HepG2 (cell line): ENCODE data around the gene ELL. TPM values are rescaled to one million over a fixed set of nuclear protein-coding genes. Genes with fewer than 3 reads are reported as not detected.
A peak's percentile ranks its signal among the peaks of the same experiment; 100 is the strongest.

Experiments used
- EP300 ChIP-seq, 3 experiments: sonication (generic) in 1 of 3; formaldehyde crosslinking in 1 of 3; IDR thresholded peaks; 2 replicates each; pipeline versions ENCODE4 v1.5.1 to v1.6.1; 2011 to 2020; ENCODE audit warnings: low read depth in 2 of 3, low read length in 2 of 3, borderline replicate concordance in 1 of 3, improper control_type of control experiment in 1 of 3, mild to moderate bottlenecking in 1 of 3, missing genetic modification reagents in 1 of 3, moderate library complexity in 1 of 3
- ETV5 ChIP-seq: IDR thresholded peaks from 2 replicates; pipeline ENCODE4 v1.6.1; 2018; ENCODE audit warnings: missing biosample characterization, missing genetic modification reagents, inconsistent platforms, borderline replicate concordance
- FOXA3 ChIP-seq: IDR thresholded peaks from 2 replicates; pipeline ENCODE4 v1.6.1; 2016; ENCODE audit warnings: missing genetic modification reagents, missing compliant biosample characterization
- GABPB1 ChIP-seq: IDR thresholded peaks from 2 replicates; pipeline ENCODE4 v1.6.1; 2016; ENCODE audit warnings: mild to moderate bottlenecking, missing genetic modification reagents, moderate library complexity, missing compliant biosample characterization
- IRF2 ChIP-seq: IDR thresholded peaks from 2 replicates; pipeline ENCODE4 v1.6.1; 2018; ENCODE audit warnings: missing genetic modification reagents, missing compliant biosample characterization
- KDM2A ChIP-seq: sonication (generic); formaldehyde crosslinking; IDR thresholded peaks from 2 replicates; pipeline ENCODE4 v1.4.0; 2020; ENCODE audit warnings: low read depth, missing genetic modification reagents, borderline replicate concordance
- KDM4B ChIP-seq: sonication (generic); formaldehyde crosslinking; IDR thresholded peaks from 2 replicates; pipeline ENCODE4 v1.4.0; 2020; ENCODE audit warnings: missing genetic modification reagents
- MBNL3 ChIP-seq: fragments of 250-450 bp; sonication (Bioruptor Pico); conservative IDR thresholded peaks from 2 replicates; pipeline ENCODE4 v1.8.0; 2022; ENCODE audit warnings: mild to moderate bottlenecking, inconsistent platforms
- SP1 ChIP-seq, 2 experiments: fragments of 450-650 bp in 1 of 2; sonication (generic) in 1 of 2; formaldehyde crosslinking in 1 of 2; IDR thresholded peaks; 2 replicates each; pipeline versions ENCODE4 v1.4.0 to v1.6.1; 2016 to 2020; ENCODE audit warnings: missing genetic modification reagents in 1 of 2
- SP5 ChIP-seq: IDR thresholded peaks from 2 replicates; pipeline ENCODE4 v1.6.1; 2016; ENCODE audit warnings: low read depth, borderline replicate concordance
- TSC22D2 ChIP-seq: sonication (generic); formaldehyde crosslinking; IDR thresholded peaks from 2 replicates; pipeline ENCODE4 v1.5.1; 2020; ENCODE audit warnings: missing genetic modification reagents, mild to moderate bottlenecking, borderline replicate concordance
- ZBTB14 ChIP-seq: sonication (generic); formaldehyde crosslinking; IDR thresholded peaks from 2 replicates; pipeline ENCODE4 v1.4.0; 2020; ENCODE audit warnings: missing genetic modification reagents
- ZBTB38 ChIP-seq: sonication (generic); formaldehyde crosslinking; IDR thresholded peaks from 2 replicates; pipeline ENCODE4 v1.5.1; 2020; ENCODE audit warnings: mild to moderate bottlenecking, missing genetic modification reagents
- ZBTB42 ChIP-seq: sonication (generic); formaldehyde crosslinking; IDR thresholded peaks from 2 replicates; pipeline ENCODE4 v1.5.0; 2020; ENCODE audit warnings: mild to moderate bottlenecking, missing genetic modification reagents
- ZBTB8A ChIP-seq: sonication (generic); formaldehyde crosslinking; IDR thresholded peaks from 2 replicates; pipeline ENCODE4 v1.4.0; 2020; ENCODE audit warnings: mild to moderate bottlenecking, low read depth, missing genetic modification reagents, borderline replicate concordance
- ZFX ChIP-seq: sonication (generic); formaldehyde crosslinking; IDR thresholded peaks from 2 replicates; pipeline ENCODE4 v1.4.0; 2020; ENCODE audit warnings: mild to moderate bottlenecking, low read depth, missing genetic modification reagents, moderate library complexity
- ZNF235 ChIP-seq: sonication (generic); formaldehyde crosslinking; IDR thresholded peaks from 2 replicates; pipeline ENCODE4 v1.8.1; 2023; ENCODE audit warnings: mild to moderate bottlenecking, missing genetic modification reagents, borderline replicate concordance
- ZNF350 ChIP-seq: sonication (generic); formaldehyde crosslinking; IDR thresholded peaks from 2 replicates; pipeline ENCODE4 v1.4.0; 2020; ENCODE audit warnings: mild to moderate bottlenecking, low read depth, missing genetic modification reagents, borderline replicate concordance
- ZNF382 ChIP-seq: sonication (generic); formaldehyde crosslinking; IDR thresholded peaks from 2 replicates; pipeline ENCODE4 v1.5.0; 2020; ENCODE audit warnings: missing genetic modification reagents, mild to moderate bottlenecking, borderline replicate concordance
- ZNF660 ChIP-seq: sonication (generic); formaldehyde crosslinking; IDR thresholded peaks from 2 replicates; pipeline ENCODE4 v1.5.1; 2020; ENCODE audit warnings: mild to moderate bottlenecking, low read depth, missing genetic modification reagents, borderline replicate concordance
- ZXDC ChIP-seq: sonication (generic); formaldehyde crosslinking; IDR thresholded peaks from 2 replicates; pipeline ENCODE4 v1.5.0; 2020; ENCODE audit warnings: mild to moderate bottlenecking, missing genetic modification reagents
- polyA plus RNA-seq, 8 experiments: library from polyadenylated mRNA; depleted of rRNA in 3 of 8; stranded (reverse) in 7 of 8; unstranded in 1 of 8; fragments of >200 nt; fragmentation: Illumina TruSeq in 4 of 8; extraction: Trizol in 4 of 8; gene quantifications; 2 replicates each; pipeline versions ENCODE4 v1.2.1 to v1.2.3, GENCODE V29; 2011 to 2016; ENCODE audit warnings: low read depth in 4 of 8, missing spikeins in 1 of 8, mixed read lengths in 1 of 8; ENCODE audit not compliant: insufficient read depth in 1 of 8
- total RNA-seq, 5 experiments: library from RNA; depleted of rRNA; stranded (reverse); fragments of >200 nt; fragmentation: Illumina TruSeq; extraction: Trizol; gene quantifications; 2 replicates each; pipeline ENCODE4 v1.2.3, GENCODE V29; 2016; ENCODE audit warnings: low read depth in 1 of 5
- TF ChIP-seq, protein P1 (sequence below): sonication (generic); formaldehyde crosslinking; IDR thresholded peaks from 2 replicates; pipeline ENCODE4 v1.4.0; 2020; ENCODE audit warnings: missing genetic modification reagents
- TF ChIP-seq, protein P2 (sequence below): sonication (generic); formaldehyde crosslinking; IDR thresholded peaks from 2 replicates; pipeline ENCODE4 v1.9.0; 2021; ENCODE audit warnings: missing genetic modification reagents, mild to moderate bottlenecking, borderline replicate concordance

ELL gene
- total and polyA plus RNA-seq, 2 of the 13 experiments (the other 11 are each of a cell fraction or from before 2014, with no cell fraction given) = 3.7 to 5.4 TPM

DNA sequence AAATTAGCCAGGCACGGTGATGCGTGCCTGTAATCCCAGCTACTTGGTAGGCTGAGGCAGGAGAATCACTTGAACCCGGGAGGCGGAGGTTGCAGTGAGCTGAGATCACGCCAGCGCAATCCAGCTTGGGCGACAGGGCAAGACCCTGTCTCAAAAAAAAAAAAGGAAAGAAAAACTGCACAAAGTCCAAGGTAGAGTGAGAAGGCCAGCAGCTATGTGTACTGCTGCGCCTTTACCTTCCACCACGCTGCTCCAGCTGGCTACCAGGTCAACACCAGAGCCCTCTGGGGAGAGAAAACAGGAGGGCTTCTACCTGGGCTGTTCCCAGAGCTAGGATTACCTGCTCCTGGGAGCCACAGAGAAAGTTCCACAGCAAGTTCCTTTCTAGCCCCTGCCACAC lies 3.2 kb downstream of the ELL start (continued):
- no peak for TF ChIP-seq ZBTB42 (CRISPR knock-in tag)
- no peak; the same call in 1 of the 2 replicates for TF ChIP-seq ZBTB38
- TF ChIP-seq ZFX = peak; percentile 30; the same call in 1 of the 2 replicates
- no peak for TF ChIP-seq SP1 (IDR thresholded peaks at IDR 0.05)
- TF ChIP-seq SP1 (CRISPR knock-in tag; IDR thresholded peaks at IDR 0.05) = no peak
- TF ChIP-seq ZNF382 (CRISPR knock-in tag) = no peak
- peak; percentile 38; the same call in 1 of the 2 replicates for TF ChIP-seq ETV5
- TF ChIP-seq, protein P1, sequence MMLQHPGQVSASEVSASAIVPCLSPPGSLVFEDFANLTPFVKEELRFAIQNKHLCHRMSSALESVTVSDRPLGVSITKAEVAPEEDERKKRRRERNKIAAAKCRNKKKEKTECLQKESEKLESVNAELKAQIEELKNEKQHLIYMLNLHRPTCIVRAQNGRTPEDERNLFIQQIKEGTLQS (CRISPR knock-in tag) = no peak
- TF ChIP-seq ZBTB8A (CRISPR knock-in tag) = no peak
- no peak for TF ChIP-seq ZNF660
- TF ChIP-seq KDM2A (CRISPR knock-in tag) = 0 out of 2 replicates have a peak, but pooled peaks have one; percentile 15
- TF ChIP-seq, protein P2, sequence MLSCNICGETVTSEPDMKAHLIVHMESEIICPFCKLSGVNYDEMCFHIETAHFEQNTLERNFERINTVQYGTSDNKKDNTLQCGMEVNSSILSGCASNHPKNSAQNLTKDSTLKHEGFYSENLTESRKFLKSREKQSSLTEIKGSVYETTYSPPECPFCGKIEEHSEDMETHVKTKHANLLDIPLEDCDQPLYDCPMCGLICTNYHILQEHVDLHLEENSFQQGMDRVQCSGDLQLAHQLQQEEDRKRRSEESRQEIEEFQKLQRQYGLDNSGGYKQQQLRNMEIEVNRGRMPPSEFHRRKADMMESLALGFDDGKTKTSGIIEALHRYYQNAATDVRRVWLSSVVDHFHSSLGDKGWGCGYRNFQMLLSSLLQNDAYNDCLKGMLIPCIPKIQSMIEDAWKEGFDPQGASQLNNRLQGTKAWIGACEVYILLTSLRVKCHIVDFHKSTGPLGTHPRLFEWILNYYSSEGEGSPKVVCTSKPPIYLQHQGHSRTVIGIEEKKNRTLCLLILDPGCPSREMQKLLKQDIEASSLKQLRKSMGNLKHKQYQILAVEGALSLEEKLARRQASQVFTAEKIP (CRISPR knock-in tag) = no peak
- TF ChIP-seq ZXDC (CRISPR knock-in tag) = no peak
- TF ChIP-seq FOXA3 (CRISPR knock-in tag) = peak; percentile 65
- TF ChIP-seq EP300 (IDR thresholded peaks at IDR 0.05; ENCODE audit: low read depth in 2 of 2, low read length in 2 of 2) = peak in 1 of 2 experiments; percentile 25; a peak in 1 of 4 replicates
- TF ChIP-seq EP300 (CRISPR knock-in tag; IDR thresholded peaks at IDR 0.05; ENCODE audit: borderline replicate concordance) = no peak
- no peak; the same call in 1 of the 2 replicates for TF ChIP-seq ZNF350 (CRISPR knock-in tag)
- no peak for TF ChIP-seq KDM4B (CRISPR knock-in tag)
- TF ChIP-seq TSC22D2 = no peak
- peak; percentile 34; the same call in 1 of the 2 replicates for TF ChIP-seq IRF2 (CRISPR knock-in tag)
- TF ChIP-seq ZNF235 = no peak
- TF ChIP-seq MBNL3 = no peak
- TF ChIP-seq ZBTB14 (CRISPR knock-in tag) = no peak
- TF ChIP-seq SP5 (CRISPR knock-in tag) = peak; percentile 46; the same call in 1 of the 2 replicates
- no peak for TF ChIP-seq GABPB1 (CRISPR knock-in tag)
